CD14-positive monocyte (primary cell): Measurements from ENCODE around the gene TMEM179. TPM values are rescaled to one million over a fixed set of nuclear protein-coding genes. Genes with fewer than 3 reads are reported as not detected.

ENCODE experiments used
- DNase-seq, 3 donors: peaks; one replicate each; pipeline ENCODE4 v3.0.0-alpha.2; 2011 to 2022
- H2AFZ ChIP-seq: 2 replicates; pipeline ENCODE4 v1.6.0; 2012; ENCODE audit warnings: mild to moderate bottlenecking, low read depth, low read length, inconsistent platforms; ENCODE audit not compliant: insufficient read depth, poor library complexity, severe bottlenecking
- H3K27ac ChIP-seq, 2 donors: 1 replicate in 1 of 2; 2 replicates in 1 of 2; pipeline ENCODE4 v1.5.1; 2012 to 2013; ENCODE audit warnings: low read length in 2 of 2, control low read depth in 1 of 2, inconsistent platforms in 1 of 2, low read depth in 1 of 2, mild to moderate bottlenecking in 1 of 2
- H3K27me3 ChIP-seq, 2 donors: one replicate each; pipeline versions ENCODE4 v1.6.0 to v1.6.1; 2011 to 2013; ENCODE audit warnings: low read length in 2 of 2; ENCODE audit not compliant: control insufficient read depth in 2 of 2, insufficient read depth in 2 of 2
- H3K36me3 ChIP-seq, 2 donors: replicated peaks in 1 of 2; 1 replicate in 1 of 2; 2 replicates in 1 of 2; pipeline versions ENCODE4 v1.5.1 to v1.6.1; 2012 to 2013; ENCODE audit warnings: low read length in 2 of 2, control low read depth in 1 of 2, inconsistent platforms in 1 of 2, mild to moderate bottlenecking in 1 of 2; ENCODE audit not compliant: insufficient read depth in 2 of 2, control insufficient read depth in 1 of 2
- H3K4me1 ChIP-seq, 2 donors: 1 replicate in 1 of 2; 2 replicates in 1 of 2; pipeline versions ENCODE4 v1.5.1 to v1.6.1; 2012 to 2013; ENCODE audit warnings: low read length in 2 of 2, control low read depth in 1 of 2, inconsistent platforms in 1 of 2, mild to moderate bottlenecking in 1 of 2, moderate library complexity in 1 of 2; ENCODE audit not compliant: insufficient read depth in 2 of 2, control insufficient read depth in 1 of 2
- H3K4me2 ChIP-seq: replicated peaks from 2 replicates; pipeline ENCODE3; 2012; ENCODE audit warnings: low read length, moderate library complexity, mild to moderate bottlenecking; ENCODE audit not compliant: poor library complexity, severe bottlenecking; ENCODE audit errors: extremely low read depth
- H3K4me3 ChIP-seq, 3 experiments: fragments of 200-600 bp in 1 of 3; sonication (generic) in 1 of 3; replicated peaks in 1 of 3; 1 replicate in 2 of 3; 2 replicates in 1 of 3; pipeline ENCODE4 v1.5.1; 2011 to 2013; ENCODE audit warnings: low read length in 3 of 3, mild to moderate bottlenecking in 3 of 3, control low read depth in 2 of 3, low read depth in 2 of 3, inconsistent platforms in 1 of 3, moderate library complexity in 1 of 3
- H3K79me2 ChIP-seq: 2 replicates; pipeline ENCODE4 v1.6.0; 2012; ENCODE audit warnings: mild to moderate bottlenecking, control low read depth, inconsistent platforms, low read length, moderate library complexity; ENCODE audit not compliant: insufficient read depth
- H3K9ac ChIP-seq: 2 replicates; pipeline ENCODE4 v1.6.0; 2017; ENCODE audit warnings: low read length, mild to moderate bottlenecking; ENCODE audit not compliant: insufficient read depth, poor library complexity, severe bottlenecking
- H3K9me3 ChIP-seq, 2 donors: replicated peaks in 1 of 2; 1 replicate in 1 of 2; 2 replicates in 1 of 2; pipeline versions ENCODE4 v1.5.1 to v1.6.1; 2012 to 2013; ENCODE audit warnings: low read length in 2 of 2, control low read depth in 1 of 2; ENCODE audit not compliant: control insufficient read depth in 1 of 2, insufficient read depth in 1 of 2
- H4K20me1 ChIP-seq: 2 replicates; pipeline ENCODE4 v1.6.0; 2012; ENCODE audit warnings: mild to moderate bottlenecking, low read length, control low read depth, moderate library complexity; ENCODE audit not compliant: insufficient read depth
- H3K27ac Mint-ChIP-seq, 7 donors: one replicate each; pipeline ENCODE4 v1.8.0; 2020; ENCODE audit warnings: mild to moderate bottlenecking in 7 of 7, mixed read lengths in 7 of 7, moderate library complexity in 6 of 7, inconsistent platforms in 2 of 7
- H3K27me3 Mint-ChIP-seq, 3 donors: one replicate each; pipeline ENCODE4 v1.8.0; 2021 to 2022; ENCODE audit warnings: low read depth in 3 of 3, mild to moderate bottlenecking in 3 of 3, mixed read lengths in 3 of 3, moderate library complexity in 3 of 3, inconsistent platforms in 1 of 3
- H3K36me3 Mint-ChIP-seq, 2 donors: one replicate each; pipeline ENCODE4 v1.8.0; 2020; ENCODE audit warnings: mixed read lengths in 2 of 2, inconsistent platforms in 1 of 2, mild to moderate bottlenecking in 1 of 2
- H3K4me1 Mint-ChIP-seq: one replicate; pipeline ENCODE4 v1.8.0; 2020; ENCODE audit warnings: mild to moderate bottlenecking, mixed read lengths
- H3K4me3 Mint-ChIP-seq, 2 donors: one replicate each; pipeline ENCODE4 v1.8.0; 2020; ENCODE audit warnings: mild to moderate bottlenecking in 2 of 2, mixed read lengths in 2 of 2, moderate library complexity in 1 of 2
- H3K9me3 Mint-ChIP-seq, 7 donors: one replicate each; pipeline ENCODE4 v1.8.0; 2020 to 2022; ENCODE audit warnings: mixed read lengths in 7 of 7, mild to moderate bottlenecking in 6 of 7, moderate library complexity in 6 of 7, inconsistent platforms in 2 of 7
- WGBS: methylation state at CpG from one replicate; pipeline ENCODE4 v1.1.5; 2013; ENCODE audit warnings: missing lambda C conversion rate; ENCODE audit not compliant: insufficient coverage; 5-methylcytosine and 5-hydroxymethylcytosine counted together
- intact Hi-C, 2 donors: fragments of 100-400 bp; cut with micrococcal nuclease; formaldehyde crosslinking; loops; one replicate each; pipeline versions ENCODE4 v1.15.0 to v1.15.1; 2023
- polyA plus RNA-seq, 3 donors: library from polyadenylated mRNA; depleted of rRNA in 1 of 3; unstranded in 2 of 3; stranded (reverse) in 1 of 3; fragments of 300-500 nt in 2 of 3; fragments of >200 nt in 1 of 3; fragmentation: Illumina TruSeq in 2 of 3; gene quantifications; 1 replicate in 2 of 3; 2 replicates in 1 of 3; pipeline ENCODE4 v1.2.3, GENCODE V29; 2012 to 2021
- TF ChIP-seq, protein P1 (sequence below): fragments of 200-600 bp; IDR thresholded peaks from one replicate; pipeline ENCODE4 v1.8.0; 2022; ENCODE audit warnings: antibody characterized with exemption, mild to moderate bottlenecking

The TMEM179 gene
- polyA plus RNA-seq, 3 donors: not detected

DNA sequence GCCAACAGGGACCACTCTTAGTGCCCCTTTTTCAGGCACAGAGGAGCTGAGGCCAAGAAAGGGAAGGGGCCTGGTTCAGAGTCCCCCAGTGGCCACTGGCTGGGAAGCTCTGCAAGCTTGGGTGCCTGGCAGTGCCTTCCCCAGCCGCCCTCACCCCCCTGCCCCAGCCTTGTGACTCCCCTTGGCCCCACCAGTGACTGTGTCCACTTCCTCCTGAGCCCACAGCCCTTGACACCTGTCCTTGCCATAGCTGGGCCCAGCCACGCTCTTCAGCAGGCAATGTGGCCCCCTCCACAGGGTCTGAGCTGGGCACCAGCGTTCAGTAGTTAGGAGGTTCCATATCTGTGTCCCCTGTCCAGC is 44.0 kb downstream of the TMEM179 start:
- no peak overlapping the region for H3K27ac Mint-ChIP-seq
- intact Hi-C loops: no loop called here

DNA sequence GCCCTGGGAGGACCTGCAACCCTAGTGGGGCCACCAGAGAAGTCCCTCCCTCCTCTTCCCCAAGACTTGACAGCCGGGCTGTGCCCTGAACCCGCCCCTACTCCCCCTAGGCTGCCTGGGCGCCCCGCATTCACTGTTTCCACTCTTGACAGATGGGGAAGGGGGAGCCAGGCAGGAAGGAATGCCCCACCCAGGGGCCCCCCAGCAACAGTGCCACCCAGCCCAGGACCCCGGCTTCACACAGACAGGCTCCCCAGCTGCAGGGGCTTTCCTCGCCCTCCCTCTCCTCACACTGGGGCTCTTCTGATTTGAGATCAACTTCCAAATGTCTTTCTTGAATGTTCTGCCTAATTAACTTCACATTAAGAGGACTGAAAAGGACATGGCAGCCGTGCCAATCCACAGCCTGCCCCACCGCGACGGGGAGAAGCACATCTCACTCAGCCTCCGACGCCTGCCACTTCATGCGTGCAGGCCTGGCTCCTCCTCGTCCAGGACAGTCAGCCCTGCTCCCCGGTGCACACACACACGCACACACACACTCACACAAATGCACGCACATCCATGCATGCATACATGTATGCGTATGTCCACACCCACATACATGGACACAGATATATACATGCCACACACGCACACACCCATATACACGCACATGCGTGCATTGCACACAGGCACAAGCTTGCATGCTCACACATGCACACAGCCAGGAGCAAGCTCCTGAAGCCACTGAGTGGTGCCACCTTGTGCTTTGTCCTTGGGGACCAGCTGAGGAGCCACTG is 44.6 kb downstream of the TMEM179 start:
- Histone ChIP-seq H3K4me3 (no peak overlapping the region), H2AFZ (no peak overlapping the region), H3K9ac (no peak overlapping the region), H3K4me2 (no peak overlapping the region), H3K4me1 (no peaks in the 10 kb centered on the region), H3K79me2 (no peaks in the 10 kb centered on the region), H4K20me1 (no peaks in the 10 kb centered on the region), H3K27ac (no peak overlapping the region), H3K36me3 (no peaks in the 10 kb centered on the region), H3K9me3 (no peaks in the 10 kb centered on the region), H3K27me3 (peaks cover 0 to 11% of the 10 kb centered on the region in 2 donors)
- DNase-seq: no peak
- H3K27me3 Mint-ChIP-seq: peaks cover 8 to 16% (median 8%) of the 10 kb centered on the region in 3 donors
- H3K4me1 Mint-ChIP-seq: peaks cover 3% of the 10 kb centered on the region
- H3K36me3 Mint-ChIP-seq: no peaks in the 10 kb centered on the region
- TF ChIP-seq, protein P1, sequence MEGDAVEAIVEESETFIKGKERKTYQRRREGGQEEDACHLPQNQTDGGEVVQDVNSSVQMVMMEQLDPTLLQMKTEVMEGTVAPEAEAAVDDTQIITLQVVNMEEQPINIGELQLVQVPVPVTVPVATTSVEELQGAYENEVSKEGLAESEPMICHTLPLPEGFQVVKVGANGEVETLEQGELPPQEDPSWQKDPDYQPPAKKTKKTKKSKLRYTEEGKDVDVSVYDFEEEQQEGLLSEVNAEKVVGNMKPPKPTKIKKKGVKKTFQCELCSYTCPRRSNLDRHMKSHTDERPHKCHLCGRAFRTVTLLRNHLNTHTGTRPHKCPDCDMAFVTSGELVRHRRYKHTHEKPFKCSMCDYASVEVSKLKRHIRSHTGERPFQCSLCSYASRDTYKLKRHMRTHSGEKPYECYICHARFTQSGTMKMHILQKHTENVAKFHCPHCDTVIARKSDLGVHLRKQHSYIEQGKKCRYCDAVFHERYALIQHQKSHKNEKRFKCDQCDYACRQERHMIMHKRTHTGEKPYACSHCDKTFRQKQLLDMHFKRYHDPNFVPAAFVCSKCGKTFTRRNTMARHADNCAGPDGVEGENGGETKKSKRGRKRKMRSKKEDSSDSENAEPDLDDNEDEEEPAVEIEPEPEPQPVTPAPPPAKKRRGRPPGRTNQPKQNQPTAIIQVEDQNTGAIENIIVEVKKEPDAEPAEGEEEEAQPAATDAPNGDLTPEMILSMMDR: no peak
- no peak overlapping the region for H3K4me3 Mint-ChIP-seq
- no peaks in the 10 kb centered on the region for H3K9me3 Mint-ChIP-seq
- intact Hi-C loops: no loop called here
- no peak overlapping the region for H3K27ac Mint-ChIP-seq
- WGBS: 90% methylated on average over 19 of the region's 21 CpGs

More for the DNA sequence above, 44.0 kb downstream of the TMEM179 start:
- Histone ChIP-seq H3K79me2 (no peaks in the 10 kb centered on the region), H3K27ac (no peak overlapping the region), H3K27me3 (peaks cover 0 to 11% of the 10 kb centered on the region in 2 donors), H3K9me3 (no peaks in the 10 kb centered on the region), H4K20me1 (no peaks in the 10 kb centered on the region), H2AFZ (no peak overlapping the region), H3K36me3 (no peaks in the 10 kb centered on the region), H3K9ac (no peak overlapping the region), H3K4me1 (no peaks in the 10 kb centered on the region), H3K4me3 (no peak overlapping the region), H3K4me2 (no peak overlapping the region)
- no peak for DNase-seq
- peaks cover 8 to 20% (median 10%) of the 10 kb centered on the region in 3 donors for H3K27me3 Mint-ChIP-seq
- no peaks in the 10 kb centered on the region for H3K36me3 Mint-ChIP-seq
- 83% methylated on average over 2 of the region's 3 CpGs for WGBS
- no peaks in the 10 kb centered on the region for H3K9me3 Mint-ChIP-seq
- TF ChIP-seq, protein P1: no peak
- no peak overlapping the region for H3K4me3 Mint-ChIP-seq
- peaks cover 3% of the 10 kb centered on the region for H3K4me1 Mint-ChIP-seq
